DOHH2 (cell line): Measurements from ENCODE around the gene RAB29.

Experiments
- H3F3A ChIP-seq: fragments of 200-600 bp; sonication (generic), shearing (Covaris generic); 2 replicates; pipeline ENCODE4 v1.6.0; 2016; ENCODE audit warnings: antibody characterized with exemption, mild to moderate bottlenecking; ENCODE audit not compliant: control insufficient read depth, insufficient read depth
- H3K27ac ChIP-seq: fragments of 200-600 bp; sonication (generic); 2 replicates; pipeline ENCODE4 v1.5.1; 2014; ENCODE audit warnings: low read depth, mild to moderate bottlenecking, low read length, moderate library complexity
- H3K27me3 ChIP-seq: fragments of 200-600 bp; sonication (generic); 2 replicates; pipeline ENCODE4 v1.6.1; 2014; ENCODE audit warnings: mild to moderate bottlenecking, low read length, mixed read lengths; ENCODE audit not compliant: control insufficient read depth
- H3K36me3 ChIP-seq: fragments of 200-600 bp; sonication (generic); 2 replicates; pipeline ENCODE4 v1.6.1; 2014; ENCODE audit warnings: mild to moderate bottlenecking, low read length, moderate library complexity, mixed read lengths; ENCODE audit not compliant: control insufficient read depth
- H3K4me1 ChIP-seq: fragments of 200-600 bp; sonication (generic); 2 replicates; pipeline ENCODE4 v1.6.1; 2014; ENCODE audit warnings: mild to moderate bottlenecking, low read length, mixed read lengths; ENCODE audit not compliant: control insufficient read depth
- H3K4me2 ChIP-seq: fragments of 200-600 bp; sonication (generic); 2 replicates; pipeline ENCODE4 v1.6.0; 2014; ENCODE audit warnings: mild to moderate bottlenecking, low read length, moderate library complexity
- H3K4me3 ChIP-seq: fragments of 200-600 bp; sonication (generic); 2 replicates; pipeline ENCODE4 v1.5.1; 2014; ENCODE audit warnings: mild to moderate bottlenecking, low read length, mixed read lengths
- H3K79me2 ChIP-seq: fragments of 200-600 bp; sonication (generic); 2 replicates; pipeline ENCODE4 v1.6.1; 2014; ENCODE audit warnings: mild to moderate bottlenecking, low read length, mixed read lengths; ENCODE audit not compliant: control insufficient read depth
- H3K9me2 ChIP-seq: fragments of 200-600 bp; sonication (generic); replicated peaks from 2 replicates; pipeline ENCODE4 v1.6.1; 2014; ENCODE audit warnings: mild to moderate bottlenecking, low read length, mixed read lengths; ENCODE audit not compliant: control insufficient read depth
- H3K9me3 ChIP-seq: fragments of 200-600 bp; sonication (generic); 2 replicates; pipeline ENCODE4 v1.6.1; 2014; ENCODE audit warnings: antibody characterized with exemption, low read length, mixed read lengths; ENCODE audit not compliant: control insufficient read depth, insufficient read depth
- H4K20me1 ChIP-seq: fragments of 200-600 bp; sonication (generic); 2 replicates; pipeline ENCODE4 v1.6.0; 2014; ENCODE audit warnings: low read depth, mild to moderate bottlenecking, antibody characterized with exemption, low read length, moderate library complexity; ENCODE audit not compliant: control insufficient read depth, insufficient read depth
- EZH2phosphoT487 ChIP-seq: fragments of 200-600 bp; sonication (generic); IDR thresholded peaks from 2 replicates; pipeline ENCODE4 v1.6.1; 2017; ENCODE audit warnings: borderline replicate concordance, mild to moderate bottlenecking, antibody characterized with exemption, low read length, moderate library complexity, mixed read lengths
- TF ChIP-seq, protein P1 (sequence below): fragments of 200-600 bp; sonication (generic); IDR thresholded peaks from one replicate; pipeline ENCODE4 v1.5.1; 2014; ENCODE audit warnings: antibody characterized with exemption, mild to moderate bottlenecking, low read depth, low read length; ENCODE audit not compliant: poor library complexity, severe bottlenecking

RAB29 gene

DNA sequence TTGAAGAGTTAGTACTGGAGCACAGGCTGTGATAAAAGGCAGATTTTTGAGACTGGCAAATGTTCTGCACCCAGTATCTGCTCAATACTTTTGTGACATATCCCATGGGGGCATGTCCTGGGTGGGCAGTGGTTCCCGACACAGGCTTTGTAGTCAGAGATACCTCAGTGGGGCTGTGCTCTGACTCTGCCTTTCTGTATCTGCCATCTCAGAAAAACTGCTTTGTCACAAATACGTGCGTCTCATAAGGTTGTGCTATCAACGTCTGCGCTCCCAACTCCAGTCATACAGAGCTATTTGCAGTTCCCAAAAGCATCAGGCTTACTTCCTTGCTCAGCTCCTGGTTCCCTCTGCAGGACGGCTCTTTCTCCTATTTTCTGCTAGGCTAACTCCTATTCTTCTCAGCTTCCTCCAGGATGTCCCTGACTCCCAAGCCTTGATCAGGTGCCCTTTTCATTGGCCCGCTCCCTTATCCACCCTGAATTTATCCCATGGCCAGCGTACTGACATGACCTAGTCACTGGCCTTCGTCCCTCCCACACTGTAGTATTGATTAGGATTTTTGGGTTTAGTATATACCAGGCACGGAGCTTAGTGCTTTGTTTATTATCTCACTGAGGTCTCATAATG is 12.1 kb upstream of the RAB29 start:
- peaks cover 20% of the 10 kb centered on the region for H3K36me3 ChIP-seq
- H3K9me2 ChIP-seq, result no peaks in the 10 kb centered on the region
- H3K4me3 ChIP-seq, result no peak overlapping the region
- H3K27me3 ChIP-seq, result no peaks in the 10 kb centered on the region; the same call in 1 of the 2 replicates
- TF ChIP-seq, protein P1, sequence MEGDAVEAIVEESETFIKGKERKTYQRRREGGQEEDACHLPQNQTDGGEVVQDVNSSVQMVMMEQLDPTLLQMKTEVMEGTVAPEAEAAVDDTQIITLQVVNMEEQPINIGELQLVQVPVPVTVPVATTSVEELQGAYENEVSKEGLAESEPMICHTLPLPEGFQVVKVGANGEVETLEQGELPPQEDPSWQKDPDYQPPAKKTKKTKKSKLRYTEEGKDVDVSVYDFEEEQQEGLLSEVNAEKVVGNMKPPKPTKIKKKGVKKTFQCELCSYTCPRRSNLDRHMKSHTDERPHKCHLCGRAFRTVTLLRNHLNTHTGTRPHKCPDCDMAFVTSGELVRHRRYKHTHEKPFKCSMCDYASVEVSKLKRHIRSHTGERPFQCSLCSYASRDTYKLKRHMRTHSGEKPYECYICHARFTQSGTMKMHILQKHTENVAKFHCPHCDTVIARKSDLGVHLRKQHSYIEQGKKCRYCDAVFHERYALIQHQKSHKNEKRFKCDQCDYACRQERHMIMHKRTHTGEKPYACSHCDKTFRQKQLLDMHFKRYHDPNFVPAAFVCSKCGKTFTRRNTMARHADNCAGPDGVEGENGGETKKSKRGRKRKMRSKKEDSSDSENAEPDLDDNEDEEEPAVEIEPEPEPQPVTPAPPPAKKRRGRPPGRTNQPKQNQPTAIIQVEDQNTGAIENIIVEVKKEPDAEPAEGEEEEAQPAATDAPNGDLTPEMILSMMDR, result no peak
- no peak for TF ChIP-seq EZH2phosphoT487
- H3K79me2 ChIP-seq, result no peaks in the 10 kb centered on the region
- no peak overlapping the region for H3K27ac ChIP-seq
- H3K4me2 ChIP-seq, result no peak overlapping the region
- no peaks in the 10 kb centered on the region for H3K9me3 ChIP-seq
- H3K4me1 ChIP-seq, result peaks cover 12% of the 10 kb centered on the region
- H4K20me1 ChIP-seq, result no peaks in the 10 kb centered on the region
- H3F3A ChIP-seq, result peaks cover 3% of the 10 kb centered on the region

DNA sequence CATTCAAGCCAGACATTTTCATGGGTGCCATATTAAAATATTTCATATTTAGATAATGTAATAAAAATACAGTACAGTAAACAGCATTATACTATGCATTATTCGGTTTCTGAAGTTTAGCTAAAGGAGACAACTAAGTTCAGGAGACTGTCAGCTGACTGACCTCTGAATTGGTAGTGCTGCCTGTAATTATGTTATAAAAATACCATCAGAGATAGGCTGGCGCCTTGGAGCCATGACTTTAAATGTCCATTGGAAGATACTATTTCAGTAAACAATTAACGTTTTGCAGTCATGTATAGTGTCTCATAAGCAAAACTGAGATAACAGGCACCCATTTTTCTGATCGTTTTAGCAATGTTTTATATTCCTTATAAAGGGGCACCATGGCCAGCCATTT is 11.3 kb upstream of the RAB29 start:
- H3K4me1 ChIP-seq, result peaks cover 4% of the 10 kb centered on the region; the same call in 1 of the 2 replicates
- no peaks in the 10 kb centered on the region for H3K79me2 ChIP-seq
- H3K27me3 ChIP-seq, result no peaks in the 10 kb centered on the region; the same call in 1 of the 2 replicates
- H4K20me1 ChIP-seq, result no peaks in the 10 kb centered on the region
- H3K4me2 ChIP-seq, result no peak overlapping the region
- no peak overlapping the region for H3K4me3 ChIP-seq
- no peak for TF ChIP-seq EZH2phosphoT487
- TF ChIP-seq, protein P1, result no peak
- no peaks in the 10 kb centered on the region for H3K9me2 ChIP-seq
- peaks cover 12% of the 10 kb centered on the region for H3K36me3 ChIP-seq
- H3K27ac ChIP-seq, result no peak overlapping the region
- H3F3A ChIP-seq, result no peaks in the 10 kb centered on the region
- H3K9me3 ChIP-seq, result no peaks in the 10 kb centered on the region

DNA sequence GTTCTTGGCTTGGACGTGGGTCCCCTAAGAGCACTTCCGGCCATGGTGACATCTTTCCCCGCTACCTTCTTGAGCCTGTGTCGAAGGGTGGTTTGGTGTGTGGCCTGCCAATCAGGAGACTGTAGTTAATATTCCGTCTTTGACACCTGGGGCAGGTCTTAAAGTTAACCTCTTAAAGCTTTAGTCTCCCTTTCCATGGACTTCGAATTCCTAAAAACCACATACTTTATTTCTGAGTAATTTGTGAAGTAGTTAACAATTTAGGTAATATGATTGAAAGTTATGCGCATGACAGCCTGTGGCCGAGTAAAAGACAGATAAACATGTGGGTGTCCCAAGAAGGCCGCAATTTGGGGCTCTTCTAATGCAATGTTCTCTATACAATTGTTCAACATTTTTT is 10.2 kb upstream of the RAB29 start:
- H3K4me1 ChIP-seq, result peaks cover 4% of the 10 kb centered on the region; the same call in 1 of the 2 replicates
- H3F3A ChIP-seq, result no peaks in the 10 kb centered on the region
- H3K27ac ChIP-seq, result no peak overlapping the region
- H4K20me1 ChIP-seq, result no peaks in the 10 kb centered on the region
- no peak overlapping the region for H3K4me2 ChIP-seq
- H3K9me3 ChIP-seq, result no peaks in the 10 kb centered on the region
- TF ChIP-seq EZH2phosphoT487, result no peak
- TF ChIP-seq, protein P1, result no peak
- H3K36me3 ChIP-seq, result peaks cover 1% of the 10 kb centered on the region
- no peaks in the 10 kb centered on the region for H3K9me2 ChIP-seq
- no peaks in the 10 kb centered on the region for H3K79me2 ChIP-seq
- no peak overlapping the region for H3K4me3 ChIP-seq
- H3K27me3 ChIP-seq, result no peaks in the 10 kb centered on the region; the same call in 1 of the 2 replicates
